GM19351 (cell line): ENCODE measurements around the gene TBX1.
"Not testable (repeated sequence)": the region's sequence is repeated elsewhere in the genome, so short reads cannot be mapped to it uniquely, and the experiment has no call there.

Experiments used
- ATAC-seq: cut with Tn5 transposase; IDR thresholded peaks from one replicate; pipeline ENCODE4 v1.9.1; 2021; ENCODE audit warnings: mild to moderate bottlenecking, moderate library complexity; ENCODE audit not compliant: unreplicated experiment

Gene TBX1

GRCh38 chr22:19763458-19764298 lies 3.1 kb downstream of the TBX1 start:
- no peak for ATAC-seq

DNA sequence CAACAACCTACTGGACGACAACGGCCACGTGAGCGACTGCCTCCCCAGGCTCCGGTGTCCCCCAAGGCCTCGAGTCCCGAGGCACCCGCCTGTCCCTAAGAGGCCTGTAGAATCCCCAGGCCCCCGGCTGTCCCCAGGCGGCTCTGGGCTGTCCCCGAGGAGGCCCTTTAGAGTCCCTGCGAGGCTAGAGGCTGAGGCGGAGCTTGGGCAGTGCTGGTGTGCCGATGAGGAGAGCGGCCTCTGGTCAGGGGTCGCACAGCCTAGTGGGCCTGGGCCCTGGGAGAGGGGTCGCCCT lies 3.7 kb downstream of the TBX1 start:
- no peak for ATAC-seq

DNA sequence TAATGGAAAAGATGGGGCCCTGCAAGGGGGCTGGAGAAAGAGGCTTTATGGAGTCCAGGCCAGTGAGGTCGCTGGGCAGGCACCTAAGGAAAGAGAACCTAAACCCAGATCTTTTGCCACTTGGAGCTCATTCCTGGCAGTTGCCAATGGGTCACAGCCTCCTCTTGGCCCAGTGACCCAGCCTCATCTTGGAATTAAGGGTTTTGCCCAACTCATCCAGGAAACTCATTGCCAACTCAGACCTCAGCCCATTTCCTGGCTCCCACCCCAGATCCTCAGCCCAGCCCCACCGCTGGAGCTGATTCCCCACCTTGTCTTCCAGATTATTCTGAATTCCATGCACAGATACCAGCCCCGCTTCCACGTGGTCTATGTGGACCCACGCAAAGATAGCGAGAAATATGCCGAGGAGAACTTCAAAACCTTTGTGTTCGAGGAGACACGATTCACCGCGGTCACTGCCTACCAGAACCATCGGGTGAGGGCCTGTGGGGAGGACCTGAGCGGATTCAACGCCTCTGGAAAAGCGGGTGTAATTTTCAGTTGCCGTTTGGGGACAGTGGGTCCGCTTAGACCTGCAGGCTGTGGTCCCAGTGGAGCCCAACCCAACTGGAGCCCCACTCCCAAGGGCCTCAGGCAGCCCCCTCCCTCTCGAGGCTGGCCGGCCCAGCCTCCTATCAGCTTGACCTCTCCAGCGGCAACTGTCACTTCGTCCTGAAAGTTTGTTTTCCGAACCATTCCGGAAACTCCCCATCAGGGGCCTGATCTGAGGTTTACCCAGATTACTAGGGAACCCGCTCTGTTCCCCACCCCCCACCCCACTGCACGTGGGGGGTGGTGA lies 4.3 kb downstream of the TBX1 start:
- no peak for ATAC-seq

DNA sequence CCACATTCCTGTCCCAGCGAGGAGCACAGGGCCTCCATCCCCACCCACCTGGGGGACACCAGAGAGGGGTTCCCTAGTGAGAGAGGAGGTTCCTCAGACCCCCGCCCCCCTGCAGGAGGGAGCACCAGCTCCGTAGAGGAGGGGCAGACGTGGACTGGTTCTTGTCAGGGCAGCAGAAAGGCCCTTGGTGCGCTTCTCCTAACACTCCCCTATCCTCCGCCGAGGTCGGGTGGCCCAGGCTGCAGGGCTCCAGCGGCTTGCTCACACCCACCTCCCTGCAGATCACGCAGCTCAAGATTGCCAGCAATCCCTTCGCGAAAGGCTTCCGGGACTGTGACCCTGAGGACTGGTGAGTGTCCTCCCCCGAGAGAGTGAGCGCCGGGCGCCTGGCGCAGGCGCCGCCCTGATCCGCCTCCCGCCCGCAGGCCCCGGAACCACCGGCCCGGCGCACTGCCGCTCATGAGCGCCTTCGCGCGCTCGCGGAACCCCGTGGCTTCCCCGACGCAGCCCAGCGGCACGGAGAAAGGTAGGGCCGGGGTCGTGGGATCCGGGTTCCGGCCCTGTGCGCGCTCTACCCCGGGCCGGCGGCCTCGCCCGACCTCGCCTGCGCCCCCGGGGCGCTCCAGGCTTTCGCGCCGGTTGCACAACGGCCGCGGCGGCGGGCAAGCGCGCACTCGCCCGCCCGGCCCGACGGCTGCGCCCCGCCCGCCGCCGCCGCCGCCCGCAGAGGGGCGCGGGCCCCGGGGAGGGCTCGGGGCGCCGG lies 5.1 kb downstream of the TBX1 start:
- ATAC-seq: no peak

- no peak for ATAC-seq
These were observed 5.6 kb downstream of the TBX1 start for GRCh38 chr22:19766240-19766510.

- no peak for ATAC-seq
These were observed 6.2 kb downstream of the TBX1 start for GRCh38 chr22:19766511-19767426.

DNA sequence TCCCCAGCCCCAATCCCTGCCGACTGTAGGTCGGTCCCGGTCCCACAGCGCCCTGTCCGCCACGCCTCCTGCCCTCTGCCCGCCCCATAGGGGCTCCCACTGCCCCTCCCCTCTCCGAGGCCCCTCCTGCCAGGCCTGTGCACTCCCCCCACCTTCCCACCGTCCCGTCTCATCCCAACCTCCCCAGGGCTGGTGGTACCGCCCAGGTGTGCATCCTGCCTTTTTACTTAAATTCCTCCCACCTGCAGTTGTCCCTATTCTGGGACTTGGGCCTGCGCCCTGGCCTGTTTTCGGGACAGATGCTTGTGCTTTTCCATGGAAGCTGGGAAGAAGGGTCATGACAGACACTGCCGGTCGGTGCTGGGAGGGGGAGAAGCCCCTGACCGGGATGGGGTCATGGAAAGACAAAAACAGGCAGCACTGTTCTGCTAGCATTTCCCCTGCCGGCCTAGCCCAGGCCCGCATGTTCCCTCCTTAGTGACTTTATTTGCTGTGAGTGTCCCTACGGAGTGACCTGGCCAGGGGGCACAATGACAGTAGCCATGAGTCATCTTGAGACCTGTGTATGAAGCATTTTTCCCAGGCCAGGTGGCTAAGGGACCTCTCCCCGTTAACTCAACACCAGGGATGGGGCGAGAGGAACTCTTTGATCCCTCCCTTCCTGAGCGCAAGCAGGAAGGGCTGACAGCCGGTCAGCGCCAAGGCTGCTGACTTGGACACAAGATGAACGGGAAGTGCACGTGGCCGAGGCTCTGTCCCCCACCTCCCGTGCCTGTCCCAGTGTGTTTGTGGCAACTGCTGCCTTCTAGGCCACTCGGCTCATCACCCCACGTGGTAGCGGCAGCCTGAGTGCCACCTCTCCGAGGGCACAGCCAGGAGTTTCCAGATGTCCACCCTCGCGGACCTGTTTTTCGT lies 7.1 kb downstream of the TBX1 start:
- ATAC-seq: no peak

DNA sequence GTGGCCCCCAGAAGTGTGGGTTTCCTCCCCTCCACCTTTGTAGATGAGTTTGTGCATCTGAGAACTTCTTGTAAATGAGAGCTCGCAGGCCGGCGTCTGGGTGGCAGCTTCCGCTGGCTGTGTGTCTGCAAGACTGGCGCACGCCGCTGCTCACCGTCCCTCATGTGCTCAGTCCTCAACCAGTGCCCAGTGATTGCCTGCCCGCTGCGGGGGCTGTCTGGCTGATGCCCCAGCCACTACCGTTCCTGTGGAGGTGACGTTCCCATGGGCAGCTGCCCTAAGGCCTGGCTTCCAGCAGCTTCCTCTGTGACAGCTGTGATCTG lies 8.8 kb downstream of the TBX1 start:
- no peak for ATAC-seq

DNA sequence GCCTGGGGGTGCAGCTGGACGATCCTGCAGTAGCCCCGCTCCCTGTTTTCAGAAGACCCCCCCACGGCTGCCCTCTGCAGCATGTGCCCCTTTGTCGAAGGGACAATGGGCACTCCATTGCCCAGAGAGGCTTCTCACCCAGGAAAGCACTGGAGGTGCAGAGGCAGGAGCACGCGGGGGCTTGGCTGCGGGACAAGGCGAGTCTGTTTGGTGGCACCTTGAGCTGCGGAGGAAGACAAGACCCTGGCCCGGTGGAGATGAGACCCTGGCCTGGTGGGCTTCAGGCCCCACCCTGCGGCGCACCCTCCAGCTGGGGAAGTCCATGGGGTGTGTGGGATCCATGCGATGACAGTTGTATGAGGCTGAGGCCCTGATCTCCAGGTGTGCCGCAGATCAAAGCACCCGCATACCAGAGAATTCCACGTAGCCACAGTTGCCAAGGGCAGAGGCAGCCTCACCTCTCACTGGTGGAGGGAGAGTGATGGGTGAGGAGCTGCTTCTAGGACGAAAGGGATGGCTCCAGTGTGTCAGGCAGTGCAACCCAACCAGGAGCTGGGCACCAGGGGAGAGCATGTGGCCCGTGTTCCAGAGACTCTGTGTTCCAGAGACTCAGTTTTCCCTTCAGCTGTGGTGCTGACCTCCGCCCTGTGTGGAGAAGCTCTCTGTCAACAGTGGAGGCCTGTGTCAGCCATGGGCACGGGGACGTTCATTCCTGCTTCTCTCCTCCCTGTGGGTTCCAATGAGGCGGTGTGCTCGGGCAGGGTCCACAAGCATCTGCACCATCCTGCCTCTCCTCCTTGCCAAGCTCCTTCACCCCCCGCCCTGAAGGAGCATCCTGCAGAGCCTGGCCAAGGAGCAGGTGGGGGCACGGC lies 10.0 kb downstream of the TBX1 start:
- ATAC-seq: no peak

DNA sequence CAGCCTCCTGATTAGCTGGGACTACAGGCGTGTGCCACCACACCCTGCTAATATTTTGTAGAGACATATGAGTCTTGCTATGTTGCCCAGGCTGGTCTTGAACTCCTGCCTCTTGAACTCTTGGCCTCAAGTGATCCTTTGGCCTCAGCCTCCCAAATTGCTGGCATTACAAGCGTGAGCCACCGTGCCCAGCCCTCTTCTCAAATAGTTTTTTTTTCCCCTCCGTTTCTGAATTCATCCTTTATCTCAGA lies 11.8 kb downstream of the TBX1 start:
- ATAC-seq: no peak

- ATAC-seq: no peak
These were observed 12.3 kb downstream of the TBX1 start for GRCh38 chr22:19772673-19773469.

DNA sequence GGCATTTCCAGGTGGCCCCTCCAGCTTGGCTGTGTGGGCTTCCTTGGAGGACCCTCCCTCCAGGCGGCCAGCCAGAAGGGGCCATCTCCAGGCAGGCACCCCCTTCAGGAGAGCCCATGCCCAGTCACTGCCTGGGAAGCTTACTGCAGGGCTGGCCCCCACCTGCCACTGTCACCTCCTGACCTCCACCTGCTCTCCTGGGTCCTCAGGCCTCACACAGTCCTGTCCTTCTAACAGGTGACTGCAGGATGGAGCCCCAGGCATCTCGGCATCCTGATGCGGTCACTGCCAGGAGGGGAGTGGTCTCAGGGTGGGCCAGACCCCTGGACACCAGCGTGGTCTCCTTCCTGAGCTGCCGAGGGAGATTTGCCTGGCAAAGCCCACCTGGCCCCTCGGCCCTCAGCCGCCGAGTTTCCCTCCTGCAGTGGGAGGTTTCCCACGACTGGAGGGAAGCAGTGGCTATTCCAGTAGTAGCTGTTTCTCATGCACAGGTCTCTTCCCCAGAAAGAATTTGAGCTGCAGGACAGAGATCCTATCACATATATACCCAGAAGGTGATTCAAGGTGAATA lies 13.0 kb downstream of the TBX1 start:
- ATAC-seq: no peak

- ATAC-seq: no peak
These were observed 14.1 kb downstream of the TBX1 start for GRCh38 chr22:19774628-19775027.

- ATAC-seq: no peak
These were observed 15.1 kb downstream of the TBX1 start for GRCh38 chr22:19775496-19776325.

DNA sequence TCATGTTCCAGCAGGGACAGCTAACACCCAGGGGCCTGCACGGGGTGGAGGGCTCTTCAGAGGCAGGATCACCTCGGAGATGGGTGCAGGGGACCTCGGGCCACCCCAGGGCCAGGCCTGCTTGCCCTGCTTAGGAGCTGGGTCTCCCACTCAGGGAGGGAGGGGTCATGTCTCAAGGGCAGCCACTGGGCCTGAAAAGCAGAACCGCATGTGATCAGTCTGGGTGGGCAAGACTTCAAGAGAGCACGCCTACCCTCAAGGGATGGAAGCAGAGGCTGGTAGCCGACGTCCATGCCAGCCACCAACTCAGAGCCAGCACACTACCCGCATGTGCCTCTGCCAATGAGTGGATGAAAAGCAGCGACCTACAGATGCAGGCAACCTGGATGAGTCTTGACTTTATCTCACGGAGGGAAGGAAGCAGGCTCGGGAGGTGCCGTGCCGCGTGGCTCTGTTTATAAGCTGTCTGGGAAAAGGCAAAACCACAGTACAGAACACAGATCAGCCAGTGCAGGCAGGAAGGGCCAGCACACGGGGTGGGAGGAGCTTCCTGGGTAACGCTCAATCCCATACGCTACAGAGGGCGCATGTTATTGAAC lies 16.0 kb downstream of the TBX1 start:
- ATAC-seq: no peak

GRCh38 chr22:19777192-19777591 lies 16.6 kb downstream of the TBX1 start:
- not testable (repeated sequence) for ATAC-seq

DNA sequence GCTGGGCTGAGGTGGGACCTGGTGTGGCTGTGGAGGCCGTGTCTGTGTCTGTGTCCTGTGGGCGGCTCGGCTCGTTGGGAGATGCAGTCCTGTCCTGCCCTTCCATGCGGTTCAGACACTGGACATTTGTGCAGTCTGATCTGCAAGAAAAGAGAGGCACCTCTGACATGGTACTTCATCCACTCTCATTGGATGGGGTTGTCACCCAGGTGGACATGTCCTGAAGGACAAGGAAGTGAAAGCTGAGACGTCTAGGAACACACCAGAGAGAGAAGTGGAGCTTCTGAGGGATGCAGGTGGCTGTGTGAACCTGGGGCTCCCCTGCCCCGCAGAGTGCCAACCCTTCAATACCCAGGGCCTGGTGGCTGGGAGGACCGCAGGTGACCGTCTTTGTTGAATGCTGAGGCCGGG lies 18.4 kb downstream of the TBX1 start:
- ATAC-seq: no peak
